ENCODE results near the gene AHDC1.

GRCh38 chr1:27538793-27539192 lies 65.2 kb downstream of the AHDC1 start:
- TF ChIP-seq CTCF (conservative IDR thresholded peaks at IDR 0.05 in 1 of 2, IDR thresholded peaks at IDR 0.05 in 1 of 2; ENCODE audit: low read depth in 1 of 2, low read length in 2 of 2): no peak
- TF ChIP-seq EZH2 (IDR thresholded peaks at IDR 0.05; ENCODE audit: low read length, missing control alignments): no peak

Measured in fibroblast of lung (primary cell).